Measurements from ENCODE around the gene PIGT. TPM values are rescaled to one million over a fixed set of nuclear protein-coding genes. Genes with fewer than 3 reads are reported as not detected.
A peak's percentile ranks its signal among the peaks of the same experiment; 100 is the strongest.

Gene PIGT
- total and polyA plus RNA-seq, 2 experiments from 2014 or later = 84.6 to 150 TPM

DNA sequence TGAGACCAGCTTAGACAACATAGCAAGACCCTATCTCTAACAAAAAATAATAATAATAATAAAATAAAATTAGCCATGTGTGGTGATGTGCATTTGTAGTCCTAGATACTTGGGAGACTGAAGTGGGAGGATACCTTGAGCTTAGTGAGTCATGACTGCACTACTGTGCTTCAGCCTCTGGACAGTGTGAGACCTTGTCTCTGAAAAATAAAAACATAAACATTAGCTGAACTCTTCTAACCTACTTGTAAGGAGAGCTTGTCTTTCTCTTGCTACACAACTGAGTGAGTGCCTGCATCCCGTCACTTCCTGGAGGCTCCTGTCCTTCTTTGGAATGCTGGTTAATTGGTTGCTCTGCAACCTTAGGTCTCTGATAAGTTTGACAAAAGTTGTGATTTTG is 13.0 kb upstream of the PIGT start:
- no peaks in the 10 kb centered on the region for H3K9me3 ChIP-seq (ENCODE audit: low read depth)
- peaks cover 20% of the 10 kb centered on the region for H3K27me3 ChIP-seq

DNA sequence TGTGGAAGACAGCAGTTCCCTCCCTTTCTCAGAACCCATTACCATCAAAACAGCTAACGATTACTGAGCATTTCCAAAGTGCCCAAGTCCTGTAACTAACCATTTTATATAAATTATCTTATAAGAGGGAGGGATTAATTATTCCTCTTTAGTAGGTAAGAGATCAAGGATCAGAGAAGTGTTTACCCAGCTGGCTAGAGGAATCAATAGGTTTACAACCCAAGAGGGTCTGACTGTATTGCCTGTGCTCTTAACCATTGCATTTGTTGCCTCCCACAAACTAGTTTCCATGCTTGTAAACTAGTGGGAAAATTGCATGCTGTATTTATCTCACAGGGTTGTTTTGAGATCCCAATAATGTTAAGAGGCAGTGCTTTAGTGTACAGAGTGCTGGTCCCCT is 11.5 kb upstream of the PIGT start:
- Histone ChIP-seq H3K27ac (no peak overlapping the region), H3K4me1 (ENCODE audit: low read depth) (peaks cover 9% of the 10 kb centered on the region), H3K9me3 (ENCODE audit: low read depth) (no peaks in the 10 kb centered on the region), H3K36me3 (peaks cover 6% of the 10 kb centered on the region), H3K4me3 (no peak overlapping the region), H3K27me3 (peaks cover 20% of the 10 kb centered on the region)
- TF ChIP-seq, protein P1, sequence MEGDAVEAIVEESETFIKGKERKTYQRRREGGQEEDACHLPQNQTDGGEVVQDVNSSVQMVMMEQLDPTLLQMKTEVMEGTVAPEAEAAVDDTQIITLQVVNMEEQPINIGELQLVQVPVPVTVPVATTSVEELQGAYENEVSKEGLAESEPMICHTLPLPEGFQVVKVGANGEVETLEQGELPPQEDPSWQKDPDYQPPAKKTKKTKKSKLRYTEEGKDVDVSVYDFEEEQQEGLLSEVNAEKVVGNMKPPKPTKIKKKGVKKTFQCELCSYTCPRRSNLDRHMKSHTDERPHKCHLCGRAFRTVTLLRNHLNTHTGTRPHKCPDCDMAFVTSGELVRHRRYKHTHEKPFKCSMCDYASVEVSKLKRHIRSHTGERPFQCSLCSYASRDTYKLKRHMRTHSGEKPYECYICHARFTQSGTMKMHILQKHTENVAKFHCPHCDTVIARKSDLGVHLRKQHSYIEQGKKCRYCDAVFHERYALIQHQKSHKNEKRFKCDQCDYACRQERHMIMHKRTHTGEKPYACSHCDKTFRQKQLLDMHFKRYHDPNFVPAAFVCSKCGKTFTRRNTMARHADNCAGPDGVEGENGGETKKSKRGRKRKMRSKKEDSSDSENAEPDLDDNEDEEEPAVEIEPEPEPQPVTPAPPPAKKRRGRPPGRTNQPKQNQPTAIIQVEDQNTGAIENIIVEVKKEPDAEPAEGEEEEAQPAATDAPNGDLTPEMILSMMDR (IDR thresholded peaks at IDR 0.05; ENCODE audit: low read depth, low read length) = no peak
- DNase-seq (ENCODE audit: low read depth in 1 of 2, low spot score in 1 of 2) = no peak

More for the DNA sequence above, 13.0 kb upstream of the PIGT start:
- Histone ChIP-seq H3K4me3 (no peak overlapping the region), H3K4me1 (ENCODE audit: low read depth) (peaks cover 5% of the 10 kb centered on the region), H3K27ac (no peak overlapping the region), H3K36me3 (no peaks in the 10 kb centered on the region)
- TF ChIP-seq, protein P1 (IDR thresholded peaks at IDR 0.05; ENCODE audit: low read depth, low read length) = no peak
- DNase-seq (ENCODE audit: low read depth in 1 of 2, low spot score in 1 of 2) = no peak

DNA sequence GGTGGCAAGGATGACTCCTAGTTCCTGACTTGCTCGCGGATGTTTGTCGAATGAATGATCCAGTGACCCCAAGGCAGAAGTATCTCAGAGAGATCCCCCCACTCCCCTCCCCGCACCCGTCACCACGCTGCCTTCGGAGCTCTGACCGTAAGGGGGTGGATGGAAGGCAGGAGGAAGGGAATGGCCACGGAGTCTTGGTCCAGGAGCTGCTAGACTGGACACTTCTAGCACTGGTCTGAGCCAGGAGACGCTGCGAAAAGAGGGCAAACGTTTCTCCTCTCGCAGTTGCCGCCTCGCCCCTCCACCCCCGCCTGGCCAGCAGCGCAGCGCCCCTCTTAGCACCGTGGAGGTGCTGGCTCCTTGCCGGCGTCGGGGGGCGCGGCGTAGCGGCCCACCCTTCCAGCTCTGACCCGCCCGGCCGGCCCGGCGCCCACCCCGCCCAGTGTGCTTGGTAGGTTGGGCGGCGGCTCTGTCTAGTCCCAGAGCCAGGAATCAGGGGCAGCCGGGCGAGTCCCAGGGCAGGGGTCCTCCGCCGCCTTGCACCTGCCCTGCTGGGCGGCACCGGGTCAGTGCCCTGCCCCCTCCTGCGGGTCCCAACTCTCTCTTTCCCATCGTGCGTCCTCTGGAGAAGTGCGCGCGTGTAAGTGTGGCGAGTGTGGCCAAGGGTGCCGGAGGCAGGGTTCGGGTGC is 10.2 kb upstream of the PIGT start:
- Histone ChIP-seq H3K4me1 (ENCODE audit: low read depth) (peaks cover 9% of the 10 kb centered on the region), H3K9me3 (ENCODE audit: low read depth) (no peaks in the 10 kb centered on the region), H3K27me3 (peaks cover 20% of the 10 kb centered on the region), H3K36me3 (peaks cover 19% of the 10 kb centered on the region), H3K27ac (no peak overlapping the region), H3K4me3 (peak overlapping the region; percentile 64)
- peak in 1 of 2 donors; percentile 37 for DNase-seq (ENCODE audit: low read depth in 1 of 2, low spot score in 1 of 2)
- TF ChIP-seq, protein P1 (IDR thresholded peaks at IDR 0.05; ENCODE audit: low read depth, low read length) = no peak

DNA sequence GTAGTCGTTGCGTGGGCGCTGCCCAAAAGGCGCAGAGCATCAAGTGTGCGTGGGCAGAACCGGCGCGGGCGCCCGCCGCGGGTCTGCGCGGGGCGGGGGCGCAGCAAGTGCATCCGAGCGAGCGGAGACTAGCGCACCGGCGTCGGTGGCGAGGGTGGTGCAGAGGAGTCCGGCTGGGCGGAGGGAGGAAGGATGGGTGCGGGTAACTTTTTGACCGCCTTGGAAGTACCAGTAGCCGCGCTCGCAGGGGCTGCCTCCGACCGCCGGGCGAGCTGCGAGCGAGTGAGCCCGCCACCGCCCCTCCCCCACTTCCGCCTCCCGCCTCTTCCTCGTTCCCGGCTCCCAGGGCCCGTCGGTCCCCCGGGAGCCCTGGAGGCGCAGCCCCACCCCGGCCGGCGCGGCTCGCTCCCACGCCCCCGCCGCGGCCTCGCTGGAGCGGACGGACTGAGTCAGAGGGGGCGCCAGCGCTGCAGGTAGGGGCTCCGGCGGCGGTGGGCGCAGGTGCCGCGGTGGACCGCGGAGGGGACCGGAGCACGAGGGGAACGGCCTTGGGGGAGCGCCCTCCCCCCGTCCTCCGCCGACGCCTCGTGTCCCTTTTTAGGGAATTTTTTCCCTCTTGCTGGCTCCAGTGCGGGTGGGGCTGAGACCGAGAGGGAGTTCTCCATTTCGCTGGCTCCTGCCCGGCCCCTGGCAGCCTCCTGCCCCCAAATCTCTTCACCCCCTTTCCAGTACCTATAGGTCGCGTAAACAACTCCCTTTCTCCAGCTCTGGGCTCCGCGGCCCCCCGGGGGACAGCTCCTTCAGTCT is 9.5 kb upstream of the PIGT start:
- Histone ChIP-seq H3K9me3 (ENCODE audit: low read depth) (no peaks in the 10 kb centered on the region), H3K27me3 (peaks cover 20% of the 10 kb centered on the region), H3K4me3 (peak overlapping the region; percentile 64), H3K27ac (peak overlapping the region; percentile 88), H3K4me1 (ENCODE audit: low read depth) (peaks cover 9% of the 10 kb centered on the region), H3K36me3 (peaks cover 20% of the 10 kb centered on the region)
- peak; percentile 44 to 72 for DNase-seq (ENCODE audit: low read depth in 1 of 2, low spot score in 1 of 2)
- TF ChIP-seq, protein P1 (IDR thresholded peaks at IDR 0.05; ENCODE audit: low read depth, low read length) = no peak

DNA sequence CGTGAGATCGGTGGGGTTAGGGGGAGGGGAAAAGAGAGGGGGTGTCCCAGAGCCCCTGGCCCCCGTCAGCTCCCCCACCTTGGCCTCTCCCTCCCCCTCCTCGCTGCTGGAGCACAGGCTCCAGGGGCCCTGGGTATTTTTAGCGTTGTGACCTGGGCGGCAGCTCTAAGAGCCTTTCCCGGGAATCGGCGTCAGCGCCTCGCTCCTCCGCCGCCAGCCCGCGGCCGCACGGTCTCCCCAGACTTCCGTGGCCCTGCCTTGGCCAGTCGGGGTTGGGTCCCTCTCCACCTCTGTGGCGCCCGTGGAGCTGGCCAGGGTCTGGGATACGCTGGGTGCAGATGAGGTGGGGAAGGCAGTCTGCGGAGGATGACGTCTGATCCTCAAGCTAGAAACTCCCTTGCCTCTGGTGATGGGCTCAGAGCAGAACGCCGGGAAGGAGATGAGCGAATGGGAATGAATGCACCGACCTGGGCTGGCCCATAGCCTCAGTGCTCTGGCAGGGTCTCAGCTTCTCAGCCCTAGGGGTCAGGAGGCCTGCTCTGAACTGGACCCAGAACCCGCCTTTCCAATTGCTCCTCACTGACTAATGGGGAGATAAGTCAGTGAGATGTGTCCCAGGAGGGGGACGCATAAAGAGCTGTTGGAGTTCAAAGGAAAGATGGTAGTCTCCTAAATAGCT is 8.7 kb upstream of the PIGT start:
- TF ChIP-seq, protein P1 (IDR thresholded peaks at IDR 0.05; ENCODE audit: low read depth, low read length) = no peak
- DNase-seq (ENCODE audit: low read depth in 1 of 2, low spot score in 1 of 2) = peak in 1 of 2 donors; percentile 82
- H3K27me3 ChIP-seq = peaks cover 20% of the 10 kb centered on the region
- peak overlapping the region; percentile 88 for H3K27ac ChIP-seq
- H3K4me1 ChIP-seq (ENCODE audit: low read depth) = peaks cover 9% of the 10 kb centered on the region
- peak overlapping the region; percentile 64 for H3K4me3 ChIP-seq
- H3K9me3 ChIP-seq (ENCODE audit: low read depth) = no peaks in the 10 kb centered on the region
- H3K36me3 ChIP-seq = peaks cover 20% of the 10 kb centered on the region
